NCI-H187 (cell line): ENCODE results near the gene ADIPOQ.
"Not testable (repeated sequence)": the region's sequence is repeated elsewhere in the genome, so short reads cannot be mapped to it uniquely, and the experiment has no call there.

Experiments
- DNase-seq, 2 experiments: peaks; one replicate each; lab custom pipeline; 2025; lab: John Stamatoyannopoulos, UW

The ADIPOQ gene

DNA sequence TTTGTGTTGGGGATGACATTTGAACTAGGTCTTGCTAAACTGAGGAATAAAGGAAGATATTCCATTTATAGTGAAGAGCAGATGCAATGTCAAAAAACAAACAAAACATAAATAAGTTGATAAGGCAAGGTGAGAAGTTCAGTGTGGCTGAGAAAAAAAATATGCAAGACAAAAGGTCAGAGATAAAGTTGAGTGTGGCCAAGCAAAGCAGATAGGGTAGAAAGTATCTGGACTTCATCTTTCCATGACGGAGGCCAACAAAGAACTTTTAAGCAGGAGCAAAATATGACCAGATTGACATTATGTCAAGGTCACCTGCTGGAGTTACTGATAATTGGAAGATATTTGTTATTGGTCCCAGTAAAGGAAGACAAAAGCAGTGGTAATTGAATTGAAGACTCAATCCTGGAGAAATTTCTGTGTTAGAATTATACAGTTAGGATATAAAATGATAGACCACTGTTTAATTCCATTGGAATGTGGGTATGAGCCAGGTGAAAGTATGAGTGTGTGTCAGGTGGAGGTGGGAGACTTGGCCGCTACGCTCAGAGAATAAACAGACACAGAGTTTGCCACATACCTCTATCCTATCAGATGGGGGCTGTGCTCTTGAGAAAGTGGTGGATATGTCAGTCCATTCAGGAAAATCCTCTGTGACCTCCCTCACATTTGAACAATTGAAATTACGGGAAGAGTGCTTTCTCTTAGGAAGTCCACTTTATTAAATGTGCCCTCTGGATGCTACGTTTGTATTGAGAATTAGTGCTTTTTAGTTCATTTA, 28.1 kb downstream of the ADIPOQ start:
- no peak for DNase-seq

DNA sequence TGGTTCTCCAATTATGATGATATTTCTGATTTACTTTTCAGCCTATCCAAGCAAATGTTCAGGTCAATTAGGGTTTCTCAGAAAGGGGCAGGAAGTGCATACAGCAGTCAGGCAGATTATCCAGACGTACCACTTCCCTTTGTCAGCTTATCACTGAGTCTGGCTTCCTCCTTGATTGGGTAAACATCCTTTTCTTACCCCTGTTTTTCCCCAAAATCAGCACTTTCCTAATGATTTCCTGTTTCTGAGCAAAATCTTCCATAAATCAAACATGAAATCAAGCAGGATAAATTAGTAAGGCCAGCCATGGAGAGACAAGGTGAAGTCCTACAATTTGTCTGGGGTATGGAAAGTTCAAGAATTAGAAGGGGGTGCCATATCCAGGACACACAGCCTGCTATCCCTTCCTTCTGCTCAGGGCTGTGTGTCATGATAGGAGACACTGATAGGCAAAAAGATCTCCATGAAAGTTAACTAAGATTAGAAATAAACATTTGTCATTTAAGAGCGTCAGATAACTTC, 29.0 kb downstream of the ADIPOQ start:
- DNase-seq: no peak

DNA sequence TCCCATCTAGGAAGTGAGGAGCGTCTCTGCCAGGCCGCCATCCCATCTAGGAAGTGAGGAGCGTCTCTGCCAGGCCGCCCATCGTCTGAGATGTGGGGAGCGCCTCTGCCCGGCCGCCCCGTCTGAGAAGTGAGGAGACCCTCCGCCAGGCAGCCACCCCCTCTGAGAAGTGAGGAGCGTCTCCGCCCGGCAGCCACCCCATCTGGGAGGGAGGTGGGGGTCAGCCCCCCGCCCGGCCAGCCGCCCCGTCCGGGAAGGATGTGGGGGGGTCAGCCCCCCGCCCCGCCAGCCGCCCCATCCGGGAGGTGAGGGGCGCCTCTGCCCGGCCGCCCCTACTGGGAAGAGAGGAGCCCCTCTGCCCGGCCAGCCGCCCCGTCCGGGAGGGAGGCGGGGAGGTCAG, 31.3 kb downstream of the ADIPOQ start:
- not testable (repeated sequence) for DNase-seq

DNA sequence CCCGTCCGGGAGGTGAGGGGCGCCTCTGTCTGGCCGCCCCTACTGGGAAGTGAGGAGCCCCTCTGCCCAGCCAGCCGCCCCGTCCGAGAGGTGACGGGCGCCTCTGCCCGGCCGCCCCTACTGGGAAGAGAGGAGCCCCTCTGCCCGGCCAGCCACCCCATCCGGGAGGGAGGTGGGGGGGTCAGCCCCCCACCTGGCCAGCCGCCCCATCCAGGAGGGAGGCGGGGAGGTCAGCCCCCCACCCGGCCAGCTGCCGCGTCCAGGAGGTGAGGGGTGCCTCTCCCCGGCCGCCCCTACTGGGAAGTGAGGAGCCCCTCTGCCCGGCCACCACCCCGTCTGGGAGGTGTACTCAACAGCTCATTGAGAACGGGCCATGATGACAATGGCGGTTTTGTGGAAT, 31.7 kb downstream of the ADIPOQ start:
- not testable (repeated sequence) for DNase-seq

DNA sequence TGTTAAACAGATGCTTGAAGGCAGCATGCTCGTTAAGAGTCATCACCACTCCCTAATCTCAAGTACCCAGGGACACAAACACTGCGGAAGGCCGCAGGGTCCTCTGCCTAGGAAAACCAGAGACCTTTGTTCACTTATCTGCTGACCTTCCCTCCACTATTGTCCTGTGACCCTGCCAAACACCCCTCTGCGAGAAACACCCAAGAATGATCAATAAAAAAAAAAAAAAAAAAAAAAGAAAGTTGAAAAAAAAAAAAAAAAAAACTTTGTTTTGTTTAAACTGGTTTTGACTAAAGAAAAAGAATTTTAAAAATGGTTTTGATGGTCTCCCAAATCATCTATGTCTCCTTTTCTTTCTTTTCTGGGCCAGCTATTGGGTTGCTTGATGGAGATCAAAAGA, 32.3 kb downstream of the ADIPOQ start:
- DNase-seq: not testable (repeated sequence)

DNA sequence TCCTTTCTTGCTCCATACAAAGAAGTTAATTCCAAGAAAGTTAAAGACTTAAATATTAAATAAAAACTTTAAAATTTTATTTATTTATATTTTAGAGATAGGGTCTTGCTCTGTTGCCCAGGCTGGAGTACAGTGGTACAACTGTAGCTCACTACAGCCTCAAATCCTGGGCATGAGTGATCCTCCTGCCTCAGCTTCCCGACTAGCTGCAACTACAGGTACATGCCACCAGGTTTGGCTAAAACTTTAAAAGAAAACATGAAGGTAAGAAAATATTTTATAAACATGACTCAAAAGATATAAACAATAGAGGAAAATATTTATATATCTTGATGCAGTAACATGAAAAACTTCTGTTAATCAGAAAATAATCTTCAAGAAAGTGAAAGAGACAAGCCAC, 33.2 kb downstream of the ADIPOQ start:
- no peak for DNase-seq

DNA sequence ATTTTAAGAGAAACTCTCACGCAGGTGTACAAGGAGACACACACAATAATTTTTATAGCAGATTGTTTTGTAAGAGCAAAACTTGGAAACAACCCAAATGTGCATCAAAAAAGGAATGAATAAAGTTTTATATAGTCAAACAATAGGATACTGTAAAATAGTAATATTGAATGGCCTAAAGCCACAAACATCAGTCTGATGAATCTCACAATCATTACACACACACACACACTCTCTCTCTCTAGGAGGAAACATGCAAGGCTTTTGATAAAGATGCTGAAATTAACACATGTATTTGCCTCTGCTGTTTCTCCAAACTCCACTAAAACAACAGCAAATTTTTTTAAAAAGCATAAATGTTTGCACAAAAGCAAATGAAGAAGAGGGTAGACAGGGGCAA, 37.3 kb downstream of the ADIPOQ start:
- DNase-seq: no peak

DNA sequence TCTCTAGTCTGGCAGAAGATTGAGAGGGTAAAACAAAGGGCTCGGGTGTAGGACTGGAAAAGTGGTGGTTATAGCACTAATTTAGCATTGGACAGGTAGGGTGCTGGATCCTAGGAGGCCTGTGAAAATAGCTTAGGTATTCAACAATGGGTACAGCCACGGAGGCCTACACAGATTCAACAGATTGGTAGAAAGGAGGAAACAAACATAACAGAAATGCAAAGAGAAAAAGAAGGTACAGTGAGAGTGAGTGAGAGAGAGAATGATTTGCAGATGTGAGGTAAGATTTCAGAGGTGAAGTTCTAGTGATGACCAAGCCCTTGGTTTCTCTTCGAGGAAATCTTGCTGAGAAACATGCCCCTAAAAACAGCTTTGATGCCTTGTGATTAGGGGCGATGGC, 37.9 kb downstream of the ADIPOQ start:
- no peak for DNase-seq

DNA sequence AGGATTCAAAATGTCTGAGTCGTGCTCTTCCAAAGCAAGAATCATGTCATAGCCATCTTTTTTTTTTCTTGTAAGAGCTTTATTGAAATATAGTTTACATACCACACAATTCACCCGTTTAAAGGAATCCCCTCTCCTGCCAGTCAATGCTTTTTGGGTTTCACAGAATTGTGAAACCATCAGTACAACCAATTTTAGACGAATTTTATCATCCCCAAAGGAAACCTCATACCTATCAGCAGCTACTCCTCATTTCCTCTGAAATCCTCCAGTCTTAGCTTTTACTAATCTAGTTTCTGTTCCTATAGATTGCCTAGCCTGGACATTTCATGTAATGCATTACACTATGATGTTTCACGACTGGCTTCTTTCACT, 39.6 kb downstream of the ADIPOQ start:
- DNase-seq: no peak

DNA sequence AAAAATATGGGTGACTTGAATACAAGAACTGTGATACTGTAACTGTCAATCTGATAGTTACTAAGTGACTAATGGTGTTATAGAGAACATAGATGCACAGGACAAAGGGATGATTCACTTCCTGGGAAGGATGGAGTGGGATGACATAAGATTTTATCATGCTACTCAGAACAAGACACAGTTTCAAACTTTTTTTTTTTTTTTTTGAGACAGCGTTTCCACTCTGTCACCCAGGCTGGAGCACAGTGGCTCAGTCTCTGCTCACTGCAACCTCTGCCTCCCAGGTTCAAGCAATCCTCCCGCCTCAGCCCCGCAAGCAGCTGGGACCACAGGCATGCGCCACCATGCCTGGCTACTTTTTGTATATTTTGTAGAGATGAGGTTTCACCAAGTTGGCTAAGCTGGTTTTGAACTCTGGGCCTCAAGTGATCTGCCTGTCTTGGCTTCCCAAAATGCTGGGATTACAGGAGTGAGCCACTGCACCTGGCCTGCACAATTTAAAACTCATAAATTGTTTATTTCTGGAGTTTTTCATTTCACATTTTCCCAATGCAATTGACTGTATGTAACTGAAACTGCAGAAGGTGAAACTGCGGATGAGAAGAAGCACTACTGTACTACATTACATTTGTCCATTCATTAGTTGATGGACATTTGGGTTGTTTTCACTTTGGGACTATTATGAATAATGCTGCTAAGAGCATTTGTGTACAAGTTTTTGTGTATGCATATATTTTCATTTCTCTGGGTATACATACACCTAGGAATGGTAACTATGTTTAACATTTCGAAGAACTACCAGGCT, 40.6 kb downstream of the ADIPOQ start:
- no peak for DNase-seq

DNA sequence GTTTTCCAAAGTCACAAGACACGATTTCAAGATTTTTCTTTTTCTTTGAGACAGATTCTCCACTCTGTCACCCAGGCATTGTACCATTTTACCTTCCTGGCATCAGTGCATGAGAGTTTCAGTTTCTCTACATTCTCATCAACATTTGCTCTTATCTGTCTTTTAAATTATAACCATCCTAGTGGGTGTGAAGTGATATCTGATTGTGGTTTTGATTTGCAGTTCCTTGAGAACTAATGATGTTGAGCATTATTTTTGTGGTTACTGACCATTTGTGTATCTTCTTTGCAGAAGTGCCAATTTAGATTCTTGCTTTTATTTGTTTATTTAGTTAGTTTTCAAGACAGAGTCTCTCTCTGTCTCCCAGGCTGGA, 41.2 kb downstream of the ADIPOQ start:
- no peak for DNase-seq

DNA sequence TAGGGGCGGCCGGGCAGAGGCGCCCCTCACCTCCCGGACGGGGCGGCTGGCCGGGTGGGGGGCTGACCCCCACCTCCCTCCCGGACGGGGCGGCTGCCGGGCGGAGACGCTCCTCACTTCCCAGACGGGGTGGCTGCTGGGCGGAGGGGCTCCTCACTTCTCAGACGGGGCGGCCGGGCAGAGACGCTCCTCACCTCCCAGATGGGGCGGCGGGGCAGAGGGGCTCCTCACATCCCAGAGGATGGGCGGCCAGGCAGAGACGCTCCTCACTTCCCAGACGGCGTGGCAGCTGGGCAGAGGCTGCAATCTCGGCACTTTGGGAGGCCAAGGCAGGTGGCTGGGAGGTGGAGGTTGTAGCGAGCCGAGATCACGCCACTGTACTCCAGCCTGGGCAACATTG, 42.4 kb downstream of the ADIPOQ start:
- DNase-seq: not testable (repeated sequence)

DNA sequence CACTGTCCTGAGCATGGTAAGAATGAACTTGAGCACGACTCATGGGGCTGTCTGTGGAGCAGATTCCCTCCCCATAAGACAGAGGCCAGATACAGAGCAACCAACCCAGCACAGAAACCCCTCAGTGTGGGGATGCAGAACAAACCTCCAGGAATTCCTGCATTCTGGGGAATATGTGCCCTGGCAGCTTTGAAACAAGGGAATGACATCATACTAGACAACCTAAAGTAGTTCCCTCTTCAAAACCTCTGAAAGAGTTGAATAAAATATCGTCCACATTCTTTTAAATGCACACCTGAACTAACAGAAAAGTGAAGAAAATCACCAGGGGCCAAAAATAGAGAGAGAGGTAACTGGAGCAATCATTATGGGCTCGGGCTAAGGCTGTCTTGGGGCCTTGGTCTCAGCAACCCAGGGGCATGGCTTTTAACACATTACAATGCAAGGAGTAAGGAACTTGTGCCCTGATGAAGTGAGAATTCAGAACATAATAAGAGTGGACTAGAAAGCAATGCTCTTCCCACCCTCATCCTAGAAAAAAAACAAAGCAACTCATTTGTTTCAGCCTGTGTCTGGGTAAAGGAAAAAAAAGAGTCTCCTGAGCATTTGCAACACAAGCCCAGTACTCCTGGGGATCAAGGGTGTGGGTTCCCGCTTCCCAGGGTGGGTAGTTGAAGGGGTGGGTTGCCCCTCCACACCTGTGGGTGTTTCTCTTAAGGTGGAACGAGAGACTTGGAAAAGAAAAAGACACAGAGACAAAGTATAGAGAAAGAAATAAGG, 43.9 kb downstream of the ADIPOQ start:
- no peak for DNase-seq

DNA sequence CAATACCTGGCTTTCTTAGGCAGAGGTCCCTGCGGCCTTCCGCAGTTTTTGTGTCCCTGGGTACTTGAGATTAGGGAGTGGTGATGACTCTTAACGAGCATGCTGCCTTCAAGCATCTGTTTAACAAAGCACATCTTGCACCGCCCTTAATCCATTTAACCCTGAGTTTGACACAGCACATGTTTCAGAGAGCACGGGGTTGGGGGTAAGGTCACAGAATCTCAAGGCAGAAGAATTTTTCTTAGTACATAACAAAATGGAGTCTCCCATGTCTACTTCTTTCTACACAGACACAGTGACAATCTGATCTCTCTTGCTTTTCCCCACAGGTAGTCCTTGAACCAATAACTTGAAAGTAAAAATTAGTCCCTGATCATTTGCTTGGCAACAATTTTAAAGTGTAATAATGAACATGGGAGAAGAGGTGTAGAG, 45.0 kb downstream of the ADIPOQ start:
- not testable (repeated sequence) for DNase-seq

DNA sequence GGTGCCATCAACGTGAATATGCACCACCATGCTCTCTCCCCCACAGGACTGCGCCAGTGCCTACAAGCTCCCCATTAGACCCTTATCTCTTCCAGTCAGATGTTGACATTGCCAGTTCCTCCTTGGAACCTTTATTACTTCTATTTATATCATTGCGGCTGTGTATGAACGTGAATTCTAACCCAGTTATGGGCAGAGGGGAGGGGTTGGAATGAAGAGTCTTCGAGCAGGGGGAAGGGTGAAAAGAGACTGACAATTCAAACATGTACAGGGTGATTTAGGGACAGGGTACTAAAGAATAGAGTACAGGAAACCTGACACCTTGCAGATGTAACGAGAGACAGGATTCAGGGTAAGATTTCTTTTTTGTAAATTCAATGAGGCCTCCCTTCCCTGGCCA, 46.1 kb downstream of the ADIPOQ start:
- DNase-seq: peak; percentile 31 to 48

DNA sequence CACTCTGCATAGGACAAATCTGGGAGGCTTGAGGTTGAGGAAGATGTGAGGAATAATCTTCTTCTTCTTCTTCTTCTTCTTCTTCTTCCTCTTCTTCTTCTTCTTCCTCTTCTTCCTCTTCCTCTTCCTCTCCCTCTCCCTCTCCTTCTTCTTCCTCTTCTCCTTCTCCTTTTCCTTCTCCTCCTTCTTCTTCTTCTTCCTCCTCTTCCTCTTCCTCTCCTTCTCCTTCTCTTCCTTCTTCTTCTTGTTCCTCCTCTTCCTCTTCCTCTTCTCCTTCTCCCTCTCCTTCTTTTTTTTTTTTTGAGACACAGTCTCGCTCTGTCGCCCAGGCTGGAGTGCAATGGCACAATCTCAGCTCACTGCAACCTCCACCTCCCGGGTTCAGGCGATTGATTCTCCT, 47.2 kb downstream of the ADIPOQ start:
- DNase-seq: not testable (repeated sequence)

DNA sequence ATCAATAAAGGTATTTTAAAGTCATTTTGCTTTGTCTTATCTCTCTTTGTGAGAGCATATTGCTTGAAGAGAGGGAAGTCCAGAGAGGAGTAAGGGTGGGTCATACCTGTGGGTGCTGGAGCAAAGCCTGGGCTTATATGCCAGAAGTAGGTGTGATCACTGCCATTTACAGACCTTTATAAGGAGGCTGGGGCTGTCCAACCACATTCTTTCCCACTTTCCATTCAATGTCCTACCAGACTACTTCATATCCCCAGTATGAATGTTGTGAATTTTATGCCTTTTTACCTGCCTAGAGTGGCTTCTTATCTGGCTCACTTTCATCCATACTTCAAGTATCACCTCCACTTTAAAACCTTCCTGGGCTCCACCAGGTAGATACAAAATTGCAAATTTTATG, 48.4 kb downstream of the ADIPOQ start:
- DNase-seq: no peak

DNA sequence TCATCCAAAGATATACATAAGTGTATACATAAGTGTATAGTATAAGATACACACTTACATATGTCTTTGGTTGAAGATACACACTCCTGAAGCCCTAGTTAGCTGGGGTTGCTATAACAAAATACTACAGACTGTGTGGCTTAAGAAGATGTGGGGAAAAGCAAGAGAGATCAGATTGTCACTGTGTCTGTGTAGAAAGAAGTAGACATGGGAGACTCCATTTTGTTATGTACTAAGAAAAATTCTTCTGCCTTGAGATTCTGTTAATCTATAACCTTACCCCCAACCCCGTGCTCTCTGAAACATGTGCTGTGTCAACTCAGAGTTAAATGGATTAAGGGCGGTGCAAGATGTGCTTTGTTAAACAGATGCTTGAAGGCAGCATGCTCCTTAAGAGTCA, 50.6 kb downstream of the ADIPOQ start:
- not testable (repeated sequence) for DNase-seq

DNA sequence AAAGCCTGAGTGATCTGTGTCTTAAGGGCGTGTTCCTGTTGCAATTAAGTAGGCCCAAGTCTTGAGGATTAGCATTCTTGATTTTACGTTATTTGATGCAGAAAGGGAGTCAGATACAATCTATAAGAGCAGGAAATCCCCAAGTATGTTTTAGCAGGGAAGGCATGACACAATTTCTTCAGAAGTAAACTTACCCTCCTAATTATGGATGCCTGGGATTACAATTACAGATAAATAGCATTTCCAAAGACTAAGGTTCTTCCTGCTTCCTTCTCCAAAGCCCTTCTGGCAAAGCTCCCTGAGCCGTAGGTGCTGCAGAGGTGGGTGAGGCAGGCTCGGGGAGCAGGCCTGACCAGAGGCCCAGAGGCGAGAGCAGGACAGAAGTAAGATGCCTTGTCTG, 52.9 kb downstream of the ADIPOQ start:
- DNase-seq: no peak

DNA sequence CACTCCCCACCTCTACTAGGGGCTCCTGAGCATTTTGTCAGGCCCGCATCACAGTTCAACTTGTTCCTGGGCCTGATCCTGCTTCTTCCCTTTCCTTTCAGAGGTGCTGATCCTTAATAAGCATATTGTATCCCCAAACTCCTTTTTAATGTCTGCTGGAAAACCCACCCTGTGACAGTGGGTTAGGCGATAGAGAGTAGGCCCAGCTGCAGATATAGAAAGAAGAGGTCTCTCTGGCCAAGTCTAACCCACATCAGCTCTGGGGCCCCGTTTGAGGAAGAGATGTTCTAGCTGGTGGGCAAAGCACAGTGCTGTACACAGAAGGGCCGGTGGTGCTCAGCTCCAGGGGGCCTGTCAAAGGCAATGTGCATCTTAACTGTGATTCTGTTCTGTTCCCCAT, 53.5 kb downstream of the ADIPOQ start:
- DNase-seq: no peak

DNA sequence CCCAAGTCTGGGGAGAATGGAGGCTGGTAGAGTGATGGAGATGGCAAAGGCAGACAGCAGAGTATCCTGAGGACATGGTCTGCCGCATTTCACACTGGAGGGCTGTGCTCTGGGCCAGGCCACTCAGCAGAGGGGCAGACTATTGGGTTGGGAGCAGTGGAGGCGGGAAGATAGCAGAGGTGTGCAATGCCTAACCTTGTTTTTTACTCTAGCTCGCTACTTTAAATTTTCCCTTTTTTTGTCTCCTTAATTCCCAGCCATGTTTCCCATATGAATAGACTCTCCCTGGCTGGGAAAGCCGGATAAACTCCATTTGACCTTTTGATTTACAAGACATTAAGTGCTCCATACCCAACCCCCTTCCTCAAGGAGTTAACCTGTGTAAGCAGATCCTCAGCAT, 54.4 kb downstream of the ADIPOQ start:
- DNase-seq: no peak

DNA sequence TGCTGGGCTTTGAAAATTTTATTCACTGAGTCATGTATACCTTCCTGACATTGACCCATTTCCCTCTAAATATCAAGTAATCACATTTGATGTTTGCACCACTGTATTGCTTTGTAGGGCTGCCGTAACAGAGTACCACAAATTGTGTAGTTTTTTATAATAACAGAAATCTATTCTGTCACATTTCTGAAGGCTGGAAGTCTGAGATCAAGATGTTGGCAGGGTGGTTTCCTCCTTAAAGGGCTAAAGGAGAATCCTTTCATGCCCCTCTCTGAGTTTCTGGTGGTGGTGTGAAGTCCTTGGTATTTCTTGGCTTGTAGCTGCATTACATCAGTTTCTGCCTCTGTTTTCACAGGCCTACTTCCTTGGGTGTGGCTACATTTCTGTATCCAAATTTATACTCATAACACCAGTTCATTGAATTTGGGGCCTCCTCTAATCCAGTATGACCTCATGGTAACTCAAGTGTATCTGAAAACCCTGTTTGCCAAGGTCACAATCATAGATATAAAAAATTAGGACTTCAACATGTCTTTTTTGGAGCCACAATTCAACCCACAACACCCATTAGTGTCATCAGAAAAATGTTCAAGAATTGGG, 58.7 kb downstream of the ADIPOQ start:
- DNase-seq: no peak
